ENCODE results near the gene GRB10. TPM values are rescaled to one million over a fixed set of nuclear protein-coding genes. Genes with fewer than 3 reads are reported as not detected.

GRB10 gene
- total and polyA plus RNA-seq, 2 of the 8 experiments (the other 6 are each of a cell fraction or from before 2014, with no cell fraction given), result 35.7 to 97.0 TPM

GRCh38 chr7:50565559-50565916, 217.2 kb downstream of the GRB10 start:
- Histone ChIP-seq H3K27me3 (replicated peaks in 1 of 4; ENCODE audit: control insufficient read depth in 3 of 4, extremely low read depth in 1 of 4, insufficient read depth in 3 of 4, low read length in 3 of 4) (no peaks in the 10 kb centered on the region), H3K4me1 (replicated peaks in 1 of 4; ENCODE audit: control insufficient read depth in 3 of 4, insufficient read depth in 4 of 4, low read length in 3 of 4) (peaks cover 0 to 3% (median 0%) of the 10 kb centered on the region in 4 experiments; a peak in 2 of 7 replicates), H3K36me3 (ENCODE audit: control insufficient read depth in 2 of 4, insufficient read depth in 4 of 4, low read length in 3 of 4) (no peaks in the 10 kb centered on the region), H3K23ac (ENCODE audit: insufficient read length) (no peak overlapping the region), H3K23me2 (ENCODE audit: low read depth, low read length) (no peaks in the 10 kb centered on the region), H2BK5ac (ENCODE audit: low read depth, low read length) (no peak overlapping the region), H3K18ac (ENCODE audit: extremely low read depth, low read length) (no peak overlapping the region), H2BK12ac (ENCODE audit: low read depth, low read length) (no peak overlapping the region), H2BK15ac (ENCODE audit: low read length) (no peak overlapping the region), H4K5ac (ENCODE audit: insufficient read length, low read depth, low read length) (no peak overlapping the region), H2BK120ac (replicated peaks; ENCODE audit: low read depth, low read length) (no peak overlapping the region), H4K91ac (replicated peaks; ENCODE audit: insufficient read length, low read length) (no peak overlapping the region), H3K79me1 (ENCODE audit: low read depth, low read length) (no peaks in the 10 kb centered on the region), H4K8ac (ENCODE audit: extremely low read depth, insufficient read depth, low read length) (no peak overlapping the region), H3K27ac (ENCODE audit: low read depth, low read length) (no peak overlapping the region), H3K4me3 (ENCODE audit: extremely low read depth in 1 of 4, insufficient read depth in 2 of 4, low read depth in 3 of 4, low read length in 4 of 4) (no peak overlapping the region), H3K9me3 (ENCODE audit: insufficient read depth in 2 of 2, low read depth in 1 of 2, low read length in 1 of 2) (peaks cover 2 to 3% of the 10 kb centered on the region in 2 experiments; a peak in 1 of 4 replicates), H3K4me2 (ENCODE audit: insufficient read depth in 1 of 2, low read depth in 2 of 2, low read length in 2 of 2) (no peak overlapping the region), H3K79me2 (ENCODE audit: control insufficient read depth in 1 of 2, insufficient read depth in 2 of 2, low read length in 2 of 2) (no peaks in the 10 kb centered on the region), H2AFZ (ENCODE audit: low read length) (no peak overlapping the region), H2AK5ac (ENCODE audit: low read depth, low read length) (no peak overlapping the region), H3K56ac (replicated peaks; ENCODE audit: insufficient read length, low read depth, low read length) (no peak overlapping the region), H3K4ac (replicated peaks; ENCODE audit: insufficient read length, low read depth, low read length) (no peak overlapping the region), H2BK20ac (ENCODE audit: low read length) (no peak overlapping the region), H3K9ac (replicated peaks in 1 of 4; ENCODE audit: extremely low read depth in 1 of 4, low read depth in 3 of 4, low read length in 3 of 4) (no peak overlapping the region), H4K20me1 (replicated peaks in 1 of 2; ENCODE audit: control insufficient read depth in 1 of 2, insufficient read depth in 2 of 2, low read length in 2 of 2) (peaks cover 0 to 2% of the 10 kb centered on the region in 2 experiments), H3K14ac (ENCODE audit: insufficient read length) (no peak overlapping the region)
- POLR2A ChIA-PET (ENCODE audit: partially characterized antibody), result interaction anchor here (0.6 kb wide), 1 partner anchor 166 kb away, joined by 5 read pairs; no protein-coding TSS in a partner anchor
- FAIRE-seq, result no peak
- no peak for TF ChIP-seq SP4 (IDR thresholded peaks at IDR 0.05; ENCODE audit: low read length)
- TF ChIP-seq, protein P1, sequence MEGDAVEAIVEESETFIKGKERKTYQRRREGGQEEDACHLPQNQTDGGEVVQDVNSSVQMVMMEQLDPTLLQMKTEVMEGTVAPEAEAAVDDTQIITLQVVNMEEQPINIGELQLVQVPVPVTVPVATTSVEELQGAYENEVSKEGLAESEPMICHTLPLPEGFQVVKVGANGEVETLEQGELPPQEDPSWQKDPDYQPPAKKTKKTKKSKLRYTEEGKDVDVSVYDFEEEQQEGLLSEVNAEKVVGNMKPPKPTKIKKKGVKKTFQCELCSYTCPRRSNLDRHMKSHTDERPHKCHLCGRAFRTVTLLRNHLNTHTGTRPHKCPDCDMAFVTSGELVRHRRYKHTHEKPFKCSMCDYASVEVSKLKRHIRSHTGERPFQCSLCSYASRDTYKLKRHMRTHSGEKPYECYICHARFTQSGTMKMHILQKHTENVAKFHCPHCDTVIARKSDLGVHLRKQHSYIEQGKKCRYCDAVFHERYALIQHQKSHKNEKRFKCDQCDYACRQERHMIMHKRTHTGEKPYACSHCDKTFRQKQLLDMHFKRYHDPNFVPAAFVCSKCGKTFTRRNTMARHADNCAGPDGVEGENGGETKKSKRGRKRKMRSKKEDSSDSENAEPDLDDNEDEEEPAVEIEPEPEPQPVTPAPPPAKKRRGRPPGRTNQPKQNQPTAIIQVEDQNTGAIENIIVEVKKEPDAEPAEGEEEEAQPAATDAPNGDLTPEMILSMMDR (IDR thresholded peaks at IDR 0.05; ENCODE audit: control extremely low read depth in 1 of 3, insufficient read depth in 1 of 3, low read depth in 1 of 3, low read length in 3 of 3), result no peak
- no peak for TF ChIP-seq MAFK (IDR thresholded peaks at IDR 0.05; ENCODE audit: low read depth, low read length)
- no peak for TF ChIP-seq BRCA1 (IDR thresholded peaks at IDR 0.05; ENCODE audit: low read depth, low read length)
- TF ChIP-seq TCF12 (IDR thresholded peaks at IDR 0.05; ENCODE audit: low read depth, low read length), result no peak
- no peak for TF ChIP-seq NRF1 (IDR thresholded peaks at IDR 0.05; ENCODE audit: low read depth, low read length)
- no peak for DNase-seq (ENCODE audit: low read depth in 1 of 2, low spot score in 2 of 2)
- 83% methylated on average over 2 of the region's 2 CpGs; no CpG with 5 or more reads in 1 of the 2 experiments for WGBS, 2 experiments (ENCODE audit: extremely low coverage in 1 of 2, insufficient coverage in 1 of 2, insufficient read length in 1 of 2, insufficient replicate concordance in 2 of 2, low coverage in 1 of 2, low lambda C conversion rate in 2 of 2, missing lambda C conversion rate in 1 of 2)
- CTCF ChIA-PET (ENCODE audit: partially characterized antibody), result interaction anchor here (0.9 to 1.5 kb wide), 3 partner anchors 22 to 98 kb away, joined by 3 to 4 read pairs (median 3); no protein-coding TSS in a partner anchor

Measured in H1 (cell line).